Activated CD8-positive, alpha-beta memory T cell treated with anti-CD3 and anti-CD28 coated beads for 48 hours (primary cell): ENCODE results near the gene GPR173.

Source experiments
- DNase-seq, 3 experiments: peaks; one replicate each; pipeline ENCODE4 v3.0.0-alpha.2; 2020; ENCODE audit warnings: low read depth in 2 of 3, low spot score in 2 of 3

Gene GPR173

GRCh38 chrX:53071064-53071463, 22.5 kb downstream of the GPR173 start:
- no peak for DNase-seq

- DNase-seq, result peak in 1 of 3 experiments; percentile 33
Measured at GRCh38 chrX:53071604-53072417, 23.2 kb downstream of the GPR173 start.

DNA sequence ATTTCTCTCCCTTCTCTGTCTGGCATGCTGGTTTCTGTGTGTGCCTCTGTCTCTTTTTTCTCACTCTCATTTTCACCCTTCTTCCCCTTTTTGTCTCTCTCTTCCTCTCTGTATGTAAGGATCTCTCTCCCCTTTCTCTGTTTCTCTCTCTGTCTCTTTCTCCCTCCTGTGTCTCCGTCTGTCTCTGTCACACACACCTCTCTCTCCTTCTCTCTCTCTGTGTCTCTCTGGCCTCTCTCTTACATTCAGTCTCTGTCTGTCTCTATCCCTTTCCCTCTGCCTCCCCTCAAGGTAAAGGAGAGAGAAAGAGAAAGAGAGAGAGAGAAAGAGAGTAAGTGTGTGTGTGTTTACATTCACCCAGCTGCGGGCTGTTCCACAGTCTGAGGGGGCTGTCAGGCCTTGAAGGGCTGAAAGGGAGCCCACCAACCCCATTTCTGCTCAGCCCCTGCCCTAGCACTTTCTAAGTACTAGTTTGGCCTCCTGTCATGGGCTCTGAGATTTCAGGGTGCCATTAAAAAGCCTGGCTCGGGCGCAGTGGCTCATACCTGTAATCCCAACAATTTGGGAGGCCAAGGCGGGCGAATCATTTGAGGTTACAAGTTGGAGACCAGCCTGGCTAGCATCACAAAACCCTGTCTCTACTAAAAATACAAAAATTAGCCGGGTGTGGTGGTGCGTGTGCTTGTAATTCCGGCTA, 24.0 kb downstream of the GPR173 start:
- no peak for DNase-seq

DNA sequence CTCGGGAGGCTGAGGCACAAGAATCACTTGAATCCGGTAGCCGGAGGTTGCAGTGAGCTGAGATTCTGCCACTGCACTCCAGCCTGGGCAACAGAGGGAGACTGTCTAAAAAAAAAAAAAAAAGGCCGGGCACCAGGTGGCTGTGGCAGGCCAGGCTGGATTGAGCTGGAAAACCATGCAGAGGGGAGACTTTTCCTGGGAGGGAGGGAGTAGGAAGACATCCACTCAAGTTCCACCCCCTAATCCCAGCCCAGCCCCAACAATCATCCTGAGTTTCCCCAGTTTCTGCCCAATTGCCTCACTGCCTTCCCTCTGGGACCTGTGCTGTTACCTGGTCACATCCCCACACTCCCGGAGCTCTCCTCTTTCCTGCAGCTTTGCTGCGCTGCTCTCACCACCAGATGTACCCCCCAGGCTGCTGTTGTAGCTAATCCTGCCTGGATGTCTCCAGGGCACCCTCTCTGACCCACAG, 24.6 kb downstream of the GPR173 start:
- no peak for DNase-seq

- no peak for DNase-seq
Measured at GRCh38 chrX:53075011-53075410, 26.4 kb downstream of the GPR173 start.

- DNase-seq, result no peak
Measured at GRCh38 chrX:53076671-53077070, 28.1 kb downstream of the GPR173 start.

GRCh38 chrX:53077207-53078197, 28.9 kb downstream of the GPR173 start:
- no peak for DNase-seq

DNA sequence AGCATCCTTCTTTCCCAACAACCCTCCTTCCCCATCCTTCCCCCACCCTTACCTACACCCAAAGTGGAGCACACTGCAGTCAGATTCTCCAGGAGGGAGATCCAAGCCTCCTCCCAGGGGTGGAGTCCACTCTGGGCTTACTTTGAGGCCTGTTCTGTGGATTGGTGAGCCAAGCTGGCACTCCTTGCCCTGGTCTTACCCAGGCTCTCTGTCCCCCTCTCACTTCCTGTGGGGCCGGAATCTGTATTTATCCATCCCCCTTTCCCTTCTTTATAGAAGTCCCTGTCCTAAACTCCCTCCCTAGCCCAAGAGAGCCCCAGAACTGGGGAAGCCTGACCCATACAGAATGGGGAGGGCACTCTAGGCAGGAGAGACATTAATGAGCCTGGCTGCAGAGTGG, 30.4 kb downstream of the GPR173 start:
- no peak for DNase-seq

- DNase-seq, result no peak
Measured at GRCh38 chrX:53080628-53081580, 32.3 kb downstream of the GPR173 start.

DNA sequence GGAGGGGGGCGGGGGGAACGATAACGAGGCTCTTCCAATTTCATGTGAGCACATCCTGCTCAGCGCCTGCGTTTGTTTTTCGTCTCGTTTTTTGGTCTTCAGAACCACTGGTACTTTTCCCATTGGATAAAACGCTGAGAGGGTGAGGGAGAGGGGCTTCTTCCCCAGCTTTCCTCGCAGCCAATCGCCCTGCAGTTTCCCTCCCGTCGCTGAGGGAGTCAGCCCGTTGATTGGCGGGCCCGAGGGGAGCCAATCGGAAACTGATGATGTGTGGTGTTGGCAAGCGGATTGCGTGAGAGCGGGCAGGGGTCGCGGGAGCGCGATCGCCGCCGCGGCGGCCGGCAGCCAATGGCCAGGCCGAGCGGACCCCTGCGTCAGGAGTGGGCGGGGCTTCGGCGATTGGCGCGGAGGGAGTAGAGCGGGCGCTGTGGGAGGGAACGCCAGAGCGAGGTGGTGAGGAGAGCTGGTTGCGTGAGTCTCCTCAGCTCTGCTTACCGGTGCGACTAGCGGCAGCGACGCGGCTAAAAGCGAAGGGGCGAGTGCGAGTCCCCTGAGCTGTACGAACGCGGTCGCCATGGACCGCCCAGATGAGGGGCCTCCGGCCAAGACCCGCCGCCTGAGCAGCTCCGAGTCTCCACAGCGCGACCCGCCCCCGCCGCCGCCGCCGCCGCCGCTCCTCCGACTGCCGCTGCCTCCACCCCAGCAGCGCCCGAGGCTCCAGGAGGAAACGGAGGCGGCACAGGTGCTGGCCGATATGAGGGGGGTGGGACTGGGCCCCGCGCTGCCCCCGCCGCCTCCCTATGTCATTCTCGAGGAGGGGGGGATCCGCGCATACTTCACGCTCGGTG, 33.6 kb downstream of the GPR173 start, which contains the start of gene TSPYL2:
TSS of gene TSPYL2 (plus strand) at position 443 of the 848 bp plus-strand sequence. CDS start at position 575, 132 bp downstream.
- DNase-seq, result peak; percentile 59 to 80 (median 77)

DNA sequence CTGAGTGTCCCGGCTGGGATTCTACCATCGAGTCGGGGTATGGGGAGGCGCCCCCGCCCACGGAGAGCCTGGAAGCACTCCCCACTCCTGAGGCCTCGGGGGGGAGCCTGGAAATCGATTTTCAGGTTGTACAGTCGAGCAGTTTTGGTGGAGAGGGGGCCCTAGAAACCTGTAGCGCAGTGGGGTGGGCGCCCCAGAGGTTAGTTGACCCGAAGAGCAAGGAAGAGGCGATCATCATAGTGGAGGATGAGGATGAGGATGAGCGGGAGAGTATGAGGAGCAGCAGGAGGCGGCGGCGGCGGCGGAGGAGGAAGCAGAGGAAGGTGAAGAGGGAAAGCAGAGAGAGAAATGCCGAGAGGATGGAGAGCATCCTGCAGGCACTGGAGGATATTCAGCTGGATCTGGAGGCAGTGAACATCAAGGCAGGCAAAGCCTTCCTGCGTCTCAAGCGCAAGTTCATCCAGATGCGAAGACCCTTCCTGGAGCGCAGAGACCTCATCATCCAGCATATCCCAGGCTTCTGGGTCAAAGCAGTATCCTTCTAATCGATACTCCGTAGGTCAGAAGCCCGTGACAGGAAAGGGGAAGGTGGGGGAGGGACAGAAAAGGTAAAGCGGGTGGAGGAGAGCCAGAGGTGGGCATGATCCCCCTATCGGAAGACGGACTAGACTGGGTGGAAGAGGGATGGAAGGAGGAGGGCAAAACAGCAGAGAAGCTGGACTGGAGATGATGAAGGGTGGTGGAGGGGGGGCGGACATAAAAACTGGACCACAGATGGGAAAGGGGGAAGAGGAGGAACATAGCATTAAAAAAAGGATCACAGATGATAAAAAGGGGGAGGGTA, 34.4 kb downstream of the GPR173 start:
- no peak for DNase-seq

DNA sequence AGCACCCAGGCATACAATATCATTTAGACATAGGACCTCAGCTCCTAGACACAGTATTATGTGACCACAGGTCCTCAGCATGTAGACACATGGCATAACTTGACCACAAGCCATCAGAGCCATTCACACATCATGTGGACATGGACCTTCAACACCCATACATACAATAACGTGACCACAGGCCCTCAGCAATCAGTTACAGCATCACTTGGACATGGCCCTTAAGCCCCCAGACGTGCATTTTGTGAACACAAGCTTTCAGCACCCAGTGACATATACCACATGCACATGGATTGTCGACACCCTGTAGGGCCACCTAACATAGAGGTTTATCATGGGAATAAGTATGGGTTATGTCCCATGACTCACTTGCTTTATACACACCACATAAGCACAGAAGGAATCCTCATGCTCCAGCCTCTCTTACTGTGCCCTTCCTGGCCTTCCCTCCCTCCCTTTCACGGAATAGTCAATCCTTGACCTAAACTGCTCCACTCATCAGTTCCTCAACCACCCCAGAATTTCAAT, 35.5 kb downstream of the GPR173 start:
- DNase-seq, result no peak

DNA sequence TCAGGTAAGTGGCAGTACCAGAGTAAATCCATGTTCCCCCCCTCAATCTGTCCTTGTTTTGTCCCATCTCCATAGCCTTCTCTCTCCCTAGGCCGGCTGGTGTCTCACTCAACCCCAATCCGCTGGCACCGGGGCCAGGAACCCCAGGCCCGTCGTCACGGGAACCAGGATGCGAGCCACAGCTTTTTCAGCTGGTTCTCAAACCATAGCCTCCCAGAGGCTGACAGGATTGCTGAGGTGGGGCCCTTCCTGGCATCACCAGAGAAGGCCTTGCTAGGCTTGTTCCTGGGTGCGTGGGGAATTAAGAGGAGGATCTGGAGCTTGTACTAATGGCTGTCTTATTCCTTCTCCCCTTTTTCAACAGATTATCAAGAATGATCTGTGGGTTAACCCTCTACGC, 36.3 kb downstream of the GPR173 start:
- no peak for DNase-seq

DNA sequence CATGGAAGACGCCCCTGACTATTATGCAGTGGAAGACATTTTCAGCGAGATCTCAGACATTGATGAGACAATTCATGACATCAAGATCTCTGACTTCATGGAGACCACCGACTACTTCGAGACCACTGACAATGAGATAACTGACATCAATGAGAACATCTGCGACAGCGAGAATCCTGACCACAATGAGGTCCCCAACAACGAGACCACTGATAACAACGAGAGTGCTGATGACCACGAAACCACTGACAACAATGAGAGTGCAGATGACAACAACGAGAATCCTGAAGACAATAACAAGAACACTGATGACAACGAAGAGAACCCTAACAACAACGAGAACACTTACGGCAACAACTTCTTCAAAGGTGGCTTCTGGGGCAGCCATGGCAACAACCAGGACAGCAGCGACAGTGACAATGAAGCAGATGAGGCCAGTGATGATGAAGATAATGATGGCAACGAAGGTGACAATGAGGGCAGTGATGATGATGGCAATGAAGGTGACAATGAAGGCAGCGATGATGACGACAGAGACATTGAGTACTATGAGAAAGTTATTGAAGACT, 37.2 kb downstream of the GPR173 start:
- DNase-seq, result no peak

DNA sequence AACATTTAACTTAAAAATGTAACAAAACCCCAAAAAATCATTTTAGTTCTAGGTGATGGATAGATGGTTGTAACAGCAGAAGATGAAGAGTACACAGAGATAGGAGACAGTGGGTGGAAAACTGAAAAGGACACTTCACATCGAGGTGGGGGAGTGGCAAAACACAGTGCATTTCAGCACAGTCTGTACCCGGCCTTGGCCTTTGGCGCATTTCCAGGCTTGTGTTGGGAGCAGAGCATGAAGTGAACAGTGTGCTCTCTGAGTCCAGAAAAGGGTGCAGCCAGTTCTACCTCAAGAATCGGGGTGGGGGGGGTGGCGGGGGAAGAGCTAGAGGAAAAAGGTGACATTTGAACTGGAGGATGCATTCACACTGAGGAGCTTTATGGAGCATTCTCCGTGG, 37.9 kb downstream of the GPR173 start:
- DNase-seq, result no peak

DNA sequence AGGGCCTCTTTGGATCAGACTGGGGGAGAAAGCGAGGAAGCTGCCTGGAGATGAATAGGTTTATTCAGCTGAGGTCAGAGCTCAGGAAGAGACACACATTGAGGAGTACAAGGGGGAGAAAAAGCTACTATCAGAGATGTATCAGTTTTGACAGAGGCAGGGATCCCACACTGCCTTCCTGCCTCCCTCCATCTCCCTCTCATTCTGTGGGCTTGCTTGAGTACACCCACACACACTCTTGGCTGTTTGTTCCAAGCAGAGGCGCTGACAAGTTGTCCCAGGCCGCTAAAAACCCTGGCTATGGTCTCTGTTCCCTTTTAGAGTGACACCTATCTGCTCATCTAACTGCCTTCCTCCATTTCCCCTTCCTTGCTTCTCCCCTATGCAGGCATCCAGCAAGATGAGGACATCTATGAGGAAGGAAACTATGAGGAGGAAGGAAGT, 38.8 kb downstream of the GPR173 start:
- DNase-seq, result no peak
